ENCODE measurements around the gene MB21D2.

Gene MB21D2

GRCh38 chr3:192953926-192954325 lies 36.3 kb upstream of the MB21D2 start:
- no peak for TF ChIP-seq CTCF (IDR thresholded peaks at IDR 0.05)
- no peaks in the 10 kb centered on the region for H3K36me3 ChIP-seq
- H3K27ac ChIP-seq = no peak overlapping the region
- no peak overlapping the region for H3K4me3 ChIP-seq (ENCODE audit: low read depth in 1 of 2, low read length in 1 of 2)
- no peaks in the 10 kb centered on the region for H3K27me3 ChIP-seq
- H3K4me1 ChIP-seq (ENCODE audit: control insufficient read depth in 1 of 2, insufficient read depth in 1 of 2, low read depth in 1 of 2, low read length in 1 of 2) = peaks cover 2 to 9% of the 10 kb centered on the region in 2 experiments
- H3K9me3 ChIP-seq = no peaks in the 10 kb centered on the region

- H3K4me1 ChIP-seq (ENCODE audit: control insufficient read depth in 1 of 2, insufficient read depth in 1 of 2, low read depth in 1 of 2, low read length in 1 of 2) = no peaks in the 10 kb centered on the region
Observed at GRCh38 chr3:192947421-192947820, 29.8 kb upstream of the MB21D2 start.

GRCh38 chr3:192943393-192943792 lies 25.7 kb upstream of the MB21D2 start:
- Histone ChIP-seq H3K27ac (no peak overlapping the region), H3K4me3 (ENCODE audit: low read depth in 1 of 2, low read length in 1 of 2) (no peak overlapping the region), H3K27me3 (peaks cover 5% of the 10 kb centered on the region), H3K36me3 (no peaks in the 10 kb centered on the region), H3K4me1 (ENCODE audit: control insufficient read depth in 1 of 2, insufficient read depth in 1 of 2, low read depth in 1 of 2, low read length in 1 of 2) (no peaks in the 10 kb centered on the region), H3K9me3 (no peaks in the 10 kb centered on the region)
- TF ChIP-seq CTCF (IDR thresholded peaks at IDR 0.05) = no peak

More at GRCh38 chr3:192947421-192947820, 29.8 kb upstream of the MB21D2 start:
- Histone ChIP-seq H3K4me3 (ENCODE audit: low read depth in 1 of 2, low read length in 1 of 2) (no peak overlapping the region), H3K27ac (no peak overlapping the region), H3K36me3 (no peaks in the 10 kb centered on the region), H3K27me3 (peaks cover 5% of the 10 kb centered on the region), H3K9me3 (no peaks in the 10 kb centered on the region)
- TF ChIP-seq CTCF (IDR thresholded peaks at IDR 0.05) = no peak

- no peaks in the 10 kb centered on the region for H3K36me3 ChIP-seq
- H3K4me3 ChIP-seq (ENCODE audit: low read depth in 1 of 2, low read length in 1 of 2) = no peak overlapping the region
- TF ChIP-seq CTCF (IDR thresholded peaks at IDR 0.05) = no peak
- no peak overlapping the region for H3K27ac ChIP-seq
- peaks cover 5% of the 10 kb centered on the region for H3K27me3 ChIP-seq
- H3K4me1 ChIP-seq (ENCODE audit: control insufficient read depth in 1 of 2, insufficient read depth in 1 of 2, low read depth in 1 of 2, low read length in 1 of 2) = no peaks in the 10 kb centered on the region
- H3K9me3 ChIP-seq = no peaks in the 10 kb centered on the region
Observed at GRCh38 chr3:192942625-192943024, 25.0 kb upstream of the MB21D2 start.

- Histone ChIP-seq H3K4me3 (ENCODE audit: low read depth in 1 of 2, low read length in 1 of 2) (no peak overlapping the region), H3K27me3 (no peaks in the 10 kb centered on the region), H3K36me3 (no peaks in the 10 kb centered on the region), H3K9me3 (no peaks in the 10 kb centered on the region), H3K27ac (no peak overlapping the region), H3K4me1 (ENCODE audit: control insufficient read depth in 1 of 2, insufficient read depth in 1 of 2, low read depth in 1 of 2, low read length in 1 of 2) (no peaks in the 10 kb centered on the region)
- no peak for TF ChIP-seq CTCF (IDR thresholded peaks at IDR 0.05)
Observed at GRCh38 chr3:192940129-192940528, 22.5 kb upstream of the MB21D2 start.

- H3K36me3 ChIP-seq = no peaks in the 10 kb centered on the region
- no peaks in the 10 kb centered on the region for H3K9me3 ChIP-seq
- H3K4me3 ChIP-seq (ENCODE audit: low read depth in 1 of 2, low read length in 1 of 2) = no peak overlapping the region
- H3K4me1 ChIP-seq (ENCODE audit: control insufficient read depth in 1 of 2, insufficient read depth in 1 of 2, low read depth in 1 of 2, low read length in 1 of 2) = no peaks in the 10 kb centered on the region
- H3K27ac ChIP-seq = no peak overlapping the region
- TF ChIP-seq CTCF (IDR thresholded peaks at IDR 0.05) = no peak
- H3K27me3 ChIP-seq = no peaks in the 10 kb centered on the region
Observed at GRCh38 chr3:192935441-192935840, 17.8 kb upstream of the MB21D2 start.

Measured in neutrophil (primary cell).